ENCODE measurements around the gene AQP7.
"Not testable (repeated sequence)": the region's sequence is repeated elsewhere in the genome, so short reads cannot be mapped to it uniquely, and the experiment has no call there.

AQP7 gene

GRCh38 chr9:33366979-33367480 is 35.3 kb downstream of the AQP7 start:
- no peak for DNase-seq

GRCh38 chr9:33364814-33365213 is 37.6 kb downstream of the AQP7 start:
- DNase-seq, result not testable (repeated sequence)

- no peak for DNase-seq
These were observed 38.2 kb downstream of the AQP7 start for GRCh38 chr9:33364127-33364526.

GRCh38 chr9:33358641-33359040 is 43.7 kb downstream of the AQP7 start:
- DNase-seq, result not testable (repeated sequence)

- DNase-seq, result no peak
These were observed 46.4 kb downstream of the AQP7 start for GRCh38 chr9:33355933-33356332.

- DNase-seq, result no peak
These were observed 47.6 kb downstream of the AQP7 start for GRCh38 chr9:33354651-33355211.

- no peak for DNase-seq
These were observed 50.8 kb downstream of the AQP7 start for GRCh38 chr9:33351547-33351946.

GRCh38 chr9:33350310-33350709 is 52.1 kb downstream of the AQP7 start:
- DNase-seq, result no peak

GRCh38 chr9:33349743-33350142 is 52.6 kb downstream of the AQP7 start:
- no peak for DNase-seq

- no peak for DNase-seq
These were observed 53.4 kb downstream of the AQP7 start for GRCh38 chr9:33348998-33349397.

- no peak for DNase-seq
These were observed 55.8 kb downstream of the AQP7 start for GRCh38 chr9:33346564-33346963.

GRCh38 chr9:33344145-33344544 is 58.2 kb downstream of the AQP7 start:
- no peak for DNase-seq

- no peak for DNase-seq
These were observed 61.2 kb downstream of the AQP7 start for GRCh38 chr9:33341182-33341581.

- DNase-seq, result no peak
These were observed 62.2 kb downstream of the AQP7 start for GRCh38 chr9:33340186-33340585.

Data from stimulated activated CD8-positive, alpha-beta memory T cell treated with anti-CD3 and anti-CD28 coated beads, Interleukin-4, amount 100 ng/mL, for 48 hours (primary cell).